Measurements from ENCODE around the gene TRPV5.

The TRPV5 gene

GRCh38 chr7:142870566-142871259 is 62.8 kb downstream of the TRPV5 start:
- Histone ChIP-seq H2AK5ac (ENCODE audit: low read depth, low read length) (peak overlapping the region; percentile 5), H3K27ac (replicated peaks; ENCODE audit: low read length) (no peak overlapping the region), H2BK12ac (ENCODE audit: low read length) (no peak overlapping the region), H2BK5ac (ENCODE audit: low read length) (no peak overlapping the region), H3K4ac (ENCODE audit: low read length) (no peak overlapping the region), H3K4me1 (ENCODE audit: control insufficient read depth in 2 of 2, insufficient read depth in 1 of 2, low read depth in 1 of 2, low read length in 2 of 2) (peaks cover 0 to 1% of the 10 kb centered on the region in 2 donors), H4K91ac (ENCODE audit: low read depth, low read length, poor library complexity) (no peak overlapping the region), H3K4me2 (ENCODE audit: insufficient read depth, low read length, poor library complexity, severe bottlenecking) (no peak overlapping the region), H2BK120ac (ENCODE audit: low read depth, low read length) (no peak overlapping the region), H3K18ac (ENCODE audit: low read length) (no peak overlapping the region), H3K9ac (ENCODE audit: low read depth, low read length, poor library complexity) (no peak overlapping the region), H3K14ac (ENCODE audit: low read length) (no peak overlapping the region), H2AFZ (ENCODE audit: low read length) (no peak overlapping the region), H4K8ac (ENCODE audit: low read depth, low read length) (no peak overlapping the region), H2BK15ac (ENCODE audit: low read length) (no peak overlapping the region), H3K4me3 (ENCODE audit: low read length in 2 of 2) (no peak overlapping the region), H3K9me3 (replicated peaks in 1 of 2; ENCODE audit: control insufficient read depth in 2 of 2, insufficient read depth in 1 of 2, low read depth in 1 of 2, low read length in 2 of 2) (peaks cover 0 to 8% of the 10 kb centered on the region in 2 donors), H3K79me1 (ENCODE audit: low read depth, low read length) (peaks cover 2% of the 10 kb centered on the region), H3K23ac (ENCODE audit: low read depth, low read length, poor library complexity) (no peak overlapping the region), H3K36me3 (replicated peaks in 1 of 2; ENCODE audit: control insufficient read depth in 2 of 2, insufficient read depth in 2 of 2, low read length in 2 of 2) (no peaks in the 10 kb centered on the region), H3K27me3 (ENCODE audit: control insufficient read depth in 3 of 3, insufficient read depth in 3 of 3, low read depth in 1 of 3, low read length in 3 of 3) (no peaks in the 10 kb centered on the region)
- DNase-seq (ENCODE audit: low spot score), result no peak
- WGBS, 2 donors (ENCODE audit: extremely low coverage in 2 of 2, insufficient read length in 2 of 2, insufficient replicate concordance in 1 of 2), result no CpG with 5 or more reads among the region's 14 CpGs

- Histone ChIP-seq H3K4ac (ENCODE audit: low read length) (no peak overlapping the region), H3K27ac (replicated peaks; ENCODE audit: low read length) (no peak overlapping the region), H2BK15ac (ENCODE audit: low read length) (no peak overlapping the region), H3K18ac (ENCODE audit: low read length) (no peak overlapping the region), H2AK5ac (ENCODE audit: low read depth, low read length) (no peak overlapping the region), H3K79me1 (ENCODE audit: low read depth, low read length) (peaks cover 2% of the 10 kb centered on the region), H3K9ac (ENCODE audit: low read depth, low read length, poor library complexity) (no peak overlapping the region), H2AFZ (ENCODE audit: low read length) (no peak overlapping the region), H4K8ac (ENCODE audit: low read depth, low read length) (no peak overlapping the region), H2BK5ac (ENCODE audit: low read length) (no peak overlapping the region), H3K4me3 (ENCODE audit: low read length in 2 of 2) (no peak overlapping the region), H3K14ac (ENCODE audit: low read length) (no peak overlapping the region), H2BK12ac (ENCODE audit: low read length) (no peak overlapping the region), H3K4me1 (ENCODE audit: control insufficient read depth in 2 of 2, insufficient read depth in 1 of 2, low read depth in 1 of 2, low read length in 2 of 2) (peaks cover 0 to 1% of the 10 kb centered on the region in 2 donors), H3K36me3 (replicated peaks in 1 of 2; ENCODE audit: control insufficient read depth in 2 of 2, insufficient read depth in 2 of 2, low read length in 2 of 2) (no peaks in the 10 kb centered on the region), H3K27me3 (ENCODE audit: control insufficient read depth in 3 of 3, insufficient read depth in 3 of 3, low read depth in 1 of 3, low read length in 3 of 3) (no peaks in the 10 kb centered on the region), H3K4me2 (ENCODE audit: insufficient read depth, low read length, poor library complexity, severe bottlenecking) (no peak overlapping the region), H3K9me3 (replicated peaks in 1 of 2; ENCODE audit: control insufficient read depth in 2 of 2, insufficient read depth in 1 of 2, low read depth in 1 of 2, low read length in 2 of 2) (peaks cover 0 to 7% of the 10 kb centered on the region in 2 donors), H3K23ac (ENCODE audit: low read depth, low read length, poor library complexity) (no peak overlapping the region), H4K91ac (ENCODE audit: low read depth, low read length, poor library complexity) (no peak overlapping the region), H2BK120ac (ENCODE audit: low read depth, low read length) (no peak overlapping the region)
- WGBS, 2 donors (ENCODE audit: extremely low coverage in 2 of 2, insufficient read length in 2 of 2, insufficient replicate concordance in 1 of 2), result no CpG with 5 or more reads among the region's 8 CpGs
- no peak for DNase-seq (ENCODE audit: low spot score)
Measured at GRCh38 chr7:142870147-142870559, 63.4 kb downstream of the TRPV5 start.

DNA sequence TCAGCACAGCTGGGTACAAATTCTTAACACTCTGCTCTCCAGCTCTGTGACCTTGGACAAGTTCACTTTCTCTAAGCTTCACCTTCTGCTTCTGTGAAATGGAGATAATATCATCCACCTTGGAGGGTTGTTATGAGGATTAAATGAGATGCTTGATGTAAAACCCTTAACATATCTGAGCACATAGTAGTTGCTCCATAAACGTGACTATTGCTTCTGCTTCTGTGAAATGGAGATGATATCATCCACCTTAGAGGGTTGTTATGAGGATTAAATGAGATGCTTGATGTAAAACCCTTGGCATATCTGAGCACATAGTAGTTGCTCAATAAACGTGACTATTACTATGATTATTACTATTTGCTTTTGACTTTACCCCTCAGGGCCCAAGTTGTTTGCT is 64.1 kb downstream of the TRPV5 start:
- Histone ChIP-seq H2AK5ac (ENCODE audit: low read depth, low read length) (no peak overlapping the region), H3K27me3 (ENCODE audit: control insufficient read depth in 3 of 3, insufficient read depth in 3 of 3, low read depth in 1 of 3, low read length in 3 of 3) (no peaks in the 10 kb centered on the region), H2BK5ac (ENCODE audit: low read length) (no peak overlapping the region), H3K27ac (replicated peaks; ENCODE audit: low read length) (no peak overlapping the region), H2BK15ac (ENCODE audit: low read length) (no peak overlapping the region), H2AFZ (ENCODE audit: low read length) (no peak overlapping the region), H3K23ac (ENCODE audit: low read depth, low read length, poor library complexity) (no peak overlapping the region), H3K79me1 (ENCODE audit: low read depth, low read length) (peaks cover 2% of the 10 kb centered on the region), H3K4ac (ENCODE audit: low read length) (no peak overlapping the region), H3K9me3 (replicated peaks in 1 of 2; ENCODE audit: control insufficient read depth in 2 of 2, insufficient read depth in 1 of 2, low read depth in 1 of 2, low read length in 2 of 2) (peaks cover 0 to 5% of the 10 kb centered on the region in 2 donors), H2BK12ac (ENCODE audit: low read length) (no peak overlapping the region), H3K4me3 (ENCODE audit: low read length in 2 of 2) (no peak overlapping the region), H3K36me3 (replicated peaks in 1 of 2; ENCODE audit: control insufficient read depth in 2 of 2, insufficient read depth in 2 of 2, low read length in 2 of 2) (no peaks in the 10 kb centered on the region), H4K8ac (ENCODE audit: low read depth, low read length) (no peak overlapping the region), H3K14ac (ENCODE audit: low read length) (no peak overlapping the region), H3K18ac (ENCODE audit: low read length) (no peak overlapping the region), H3K9ac (ENCODE audit: low read depth, low read length, poor library complexity) (no peak overlapping the region), H2BK120ac (ENCODE audit: low read depth, low read length) (no peak overlapping the region), H4K91ac (ENCODE audit: low read depth, low read length, poor library complexity) (no peak overlapping the region), H3K4me2 (ENCODE audit: insufficient read depth, low read length, poor library complexity, severe bottlenecking) (no peak overlapping the region), H3K4me1 (ENCODE audit: control insufficient read depth in 2 of 2, insufficient read depth in 1 of 2, low read depth in 1 of 2, low read length in 2 of 2) (peaks cover 0 to 1% of the 10 kb centered on the region in 2 donors)
- no peak for DNase-seq (ENCODE audit: low spot score)
- no CpG with 5 or more reads among the region's 2 CpGs for WGBS, 2 donors (ENCODE audit: extremely low coverage in 2 of 2, insufficient read length in 2 of 2, insufficient replicate concordance in 1 of 2)

DNA sequence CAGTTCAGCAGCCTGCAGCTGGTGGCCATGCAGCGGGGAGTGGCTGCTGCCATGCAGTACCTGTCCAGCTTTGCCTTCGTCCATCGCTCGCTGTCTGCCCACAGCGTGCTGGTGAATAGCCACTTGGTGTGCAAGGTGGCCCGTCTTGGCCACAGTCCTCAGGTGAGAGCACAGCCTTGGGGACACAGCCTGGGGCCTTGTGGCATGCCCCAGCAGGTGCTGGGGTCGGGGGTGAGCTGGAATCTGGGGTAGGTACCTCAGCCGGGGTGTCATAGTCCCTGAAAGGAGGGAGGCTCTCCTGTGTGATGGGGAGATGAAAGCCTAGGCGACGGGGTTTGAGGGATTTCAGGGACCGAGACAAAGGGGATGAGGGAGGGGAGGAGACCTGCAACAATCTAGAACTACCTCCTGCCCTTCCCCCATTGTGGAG is 64.5 kb downstream of the TRPV5 start:
- Histone ChIP-seq H3K27me3 (ENCODE audit: control insufficient read depth in 3 of 3, insufficient read depth in 3 of 3, low read depth in 1 of 3, low read length in 3 of 3) (no peaks in the 10 kb centered on the region), H3K9me3 (replicated peaks in 1 of 2; ENCODE audit: control insufficient read depth in 2 of 2, insufficient read depth in 1 of 2, low read depth in 1 of 2, low read length in 2 of 2) (peaks cover 0 to 3% of the 10 kb centered on the region in 2 donors), H3K23ac (ENCODE audit: low read depth, low read length, poor library complexity) (no peak overlapping the region), H3K14ac (ENCODE audit: low read length) (no peak overlapping the region), H3K18ac (ENCODE audit: low read length) (peak overlapping the region; percentile 23), H3K27ac (replicated peaks; ENCODE audit: low read length) (no peak overlapping the region), H4K91ac (ENCODE audit: low read depth, low read length, poor library complexity) (peak overlapping the region; percentile 20), H2BK120ac (ENCODE audit: low read depth, low read length) (no peak overlapping the region), H2BK15ac (ENCODE audit: low read length) (no peak overlapping the region), H3K4me3 (ENCODE audit: low read length in 2 of 2) (no peak overlapping the region), H2AK5ac (ENCODE audit: low read depth, low read length) (no peak overlapping the region), H3K4ac (ENCODE audit: low read length) (no peak overlapping the region), H2BK12ac (ENCODE audit: low read length) (no peak overlapping the region), H3K4me1 (ENCODE audit: control insufficient read depth in 2 of 2, insufficient read depth in 1 of 2, low read depth in 1 of 2, low read length in 2 of 2) (peaks cover 0 to 1% of the 10 kb centered on the region in 2 donors), H2AFZ (ENCODE audit: low read length) (no peak overlapping the region), H2BK5ac (ENCODE audit: low read length) (no peak overlapping the region), H3K79me1 (ENCODE audit: low read depth, low read length) (peaks cover 2% of the 10 kb centered on the region), H3K9ac (ENCODE audit: low read depth, low read length, poor library complexity) (no peak overlapping the region), H3K36me3 (replicated peaks in 1 of 2; ENCODE audit: control insufficient read depth in 2 of 2, insufficient read depth in 2 of 2, low read length in 2 of 2) (no peaks in the 10 kb centered on the region), H3K4me2 (ENCODE audit: insufficient read depth, low read length, poor library complexity, severe bottlenecking) (no peak overlapping the region), H4K8ac (ENCODE audit: low read depth, low read length) (no peak overlapping the region)
- WGBS, 2 donors (ENCODE audit: extremely low coverage in 2 of 2, insufficient read length in 2 of 2, insufficient replicate concordance in 1 of 2), result no CpG with 5 or more reads among the region's 11 CpGs
- DNase-seq (ENCODE audit: low spot score), result no peak

Measured in neuronal stem cell (in vitro differentiated cells).